Measurements from ENCODE around the gene SPTBN2. TPM values are rescaled to one million over a fixed set of nuclear protein-coding genes. Genes with fewer than 3 reads are reported as not detected.

Gene SPTBN2
- total and polyA plus RNA-seq, 2 experiments from 2014 or later = 0.22 TPM; not detected in 1

- Histone ChIP-seq H3K4me2 (ENCODE audit: unreplicated experiment) (no peak overlapping the region), H3K27ac (no peak overlapping the region), H3K4me3 (no peak overlapping the region), H3K9me2 (ENCODE audit: insufficient read depth) (no peaks in the 10 kb centered on the region), H2AFZ (no peak overlapping the region), H3K4me1 (ENCODE audit: insufficient read depth) (no peaks in the 10 kb centered on the region), H3K27me3 (replicated peaks; ENCODE audit: insufficient read depth) (no peaks in the 10 kb centered on the region), H3K79me2 (ENCODE audit: insufficient read depth) (no peaks in the 10 kb centered on the region), H3K36me3 (ENCODE audit: low read depth) (no peaks in the 10 kb centered on the region), H3K9ac (no peak overlapping the region), H3K9me3 (ENCODE audit: low read depth) (no peaks in the 10 kb centered on the region), H4K20me1 (ENCODE audit: insufficient read depth) (no peaks in the 10 kb centered on the region), H3F3A (ENCODE audit: insufficient read depth) (no peaks in the 10 kb centered on the region)
- 75% methylated on average over 24 to 27 of the region's 27 CpGs for WGBS, 2 experiments (ENCODE audit: low coverage in 1 of 2, low lambda C conversion rate in 2 of 2, missing lambda C conversion rate in 2 of 2)
- no peak for DNase-seq
- TF ChIP-seq EZH2 (IDR thresholded peaks at IDR 0.05; ENCODE audit: insufficient read depth, poor library complexity, severe bottlenecking) (no peak), EZH2phosphoT487 (IDR thresholded peaks at IDR 0.05; ENCODE audit: insufficient read depth, low read depth) (no peak)
- in situ Hi-C loops (cut with MboI) = no loop called here
Measured at GRCh38 chr11:66685276-66686099, 43.5 kb downstream of the SPTBN2 start.

GRCh38 chr11:66684635-66685034 lies 44.4 kb downstream of the SPTBN2 start:
- H3K4me1 ChIP-seq (ENCODE audit: insufficient read depth) = no peaks in the 10 kb centered on the region
- DNase-seq = no peak
- no peak overlapping the region for H3K4me3 ChIP-seq
- 98 to 100% methylated on average over 2 of the region's 2 CpGs for WGBS, 2 experiments (ENCODE audit: low coverage in 1 of 2, low lambda C conversion rate in 2 of 2, missing lambda C conversion rate in 2 of 2)
- no peak overlapping the region for H3K27ac ChIP-seq
- TF ChIP-seq EZH2 (IDR thresholded peaks at IDR 0.05; ENCODE audit: insufficient read depth, poor library complexity, severe bottlenecking) (no peak), EZH2phosphoT487 (IDR thresholded peaks at IDR 0.05; ENCODE audit: insufficient read depth, low read depth) (no peak)
- H3K9me2 ChIP-seq (ENCODE audit: insufficient read depth) = no peaks in the 10 kb centered on the region
- H3K9ac ChIP-seq = no peak overlapping the region
- H3K27me3 ChIP-seq (replicated peaks; ENCODE audit: insufficient read depth) = no peaks in the 10 kb centered on the region
- H2AFZ ChIP-seq = no peak overlapping the region
- no peak overlapping the region for H3K4me2 ChIP-seq (ENCODE audit: unreplicated experiment)
- H3F3A ChIP-seq (ENCODE audit: insufficient read depth) = no peaks in the 10 kb centered on the region
- no peaks in the 10 kb centered on the region for H3K79me2 ChIP-seq (ENCODE audit: insufficient read depth)
- H4K20me1 ChIP-seq (ENCODE audit: insufficient read depth) = no peaks in the 10 kb centered on the region
- H3K36me3 ChIP-seq (ENCODE audit: low read depth) = no peaks in the 10 kb centered on the region
- no peaks in the 10 kb centered on the region for H3K9me3 ChIP-seq (ENCODE audit: low read depth)
- in situ Hi-C loops (cut with MboI) = no loop called here

- Histone ChIP-seq H3K4me1 (ENCODE audit: insufficient read depth) (no peaks in the 10 kb centered on the region), H3K79me2 (ENCODE audit: insufficient read depth) (no peaks in the 10 kb centered on the region), H3K4me2 (ENCODE audit: unreplicated experiment) (no peak overlapping the region), H3K27me3 (replicated peaks; ENCODE audit: insufficient read depth) (no peaks in the 10 kb centered on the region), H4K20me1 (ENCODE audit: insufficient read depth) (no peaks in the 10 kb centered on the region), H3K36me3 (ENCODE audit: low read depth) (no peaks in the 10 kb centered on the region), H2AFZ (no peak overlapping the region), H3K9me3 (ENCODE audit: low read depth) (no peaks in the 10 kb centered on the region), H3K4me3 (no peak overlapping the region), H3K9ac (no peak overlapping the region), H3K27ac (no peak overlapping the region), H3F3A (ENCODE audit: insufficient read depth) (0 out of 2 replicates have a peak, but pooled peaks cover under 1% of the 10 kb centered on the region), H3K9me2 (ENCODE audit: insufficient read depth) (no peaks in the 10 kb centered on the region)
- in situ Hi-C loops (cut with MboI) = no loop called here
- no peak for DNase-seq
- TF ChIP-seq EZH2 (IDR thresholded peaks at IDR 0.05; ENCODE audit: insufficient read depth, poor library complexity, severe bottlenecking) (no peak), EZH2phosphoT487 (IDR thresholded peaks at IDR 0.05; ENCODE audit: insufficient read depth, low read depth) (no peak)
- WGBS, 2 experiments (ENCODE audit: low coverage in 1 of 2, low lambda C conversion rate in 2 of 2, missing lambda C conversion rate in 2 of 2) = 84 to 88% methylated on average over 8 of the region's 8 CpGs
Measured at GRCh38 chr11:66683877-66684276, 45.1 kb downstream of the SPTBN2 start.

- H3F3A ChIP-seq (ENCODE audit: insufficient read depth) = peaks cover 11% of the 10 kb centered on the region
Measured at GRCh38 chr11:66680966-66681645, 47.9 kb downstream of the SPTBN2 start.

More at GRCh38 chr11:66680966-66681645, 47.9 kb downstream of the SPTBN2 start:
- H3K27ac ChIP-seq = no peak overlapping the region
- WGBS, 2 experiments (ENCODE audit: low coverage in 1 of 2, low lambda C conversion rate in 2 of 2, missing lambda C conversion rate in 2 of 2) = 89 to 93% methylated on average over 7 of the region's 7 CpGs
- no peak overlapping the region for H2AFZ ChIP-seq
- no peak overlapping the region for H3K4me2 ChIP-seq (ENCODE audit: unreplicated experiment)
- TF ChIP-seq EZH2phosphoT487 (IDR thresholded peaks at IDR 0.05; ENCODE audit: insufficient read depth, low read depth) (no peak), EZH2 (IDR thresholded peaks at IDR 0.05; ENCODE audit: insufficient read depth, poor library complexity, severe bottlenecking) (no peak)
- in situ Hi-C loops (cut with MboI) = no loop called here
- DNase-seq = no peak
- no peaks in the 10 kb centered on the region for H4K20me1 ChIP-seq (ENCODE audit: insufficient read depth)
- no peak overlapping the region for H3K4me3 ChIP-seq
- no peaks in the 10 kb centered on the region for H3K9me3 ChIP-seq (ENCODE audit: low read depth)
- H3K9ac ChIP-seq = no peak overlapping the region
- H3K9me2 ChIP-seq (ENCODE audit: insufficient read depth) = no peaks in the 10 kb centered on the region
- no peaks in the 10 kb centered on the region for H3K27me3 ChIP-seq (replicated peaks; ENCODE audit: insufficient read depth)
- peaks cover 9% of the 10 kb centered on the region for H3K4me1 ChIP-seq (ENCODE audit: insufficient read depth)
- no peaks in the 10 kb centered on the region for H3K36me3 ChIP-seq (ENCODE audit: low read depth)
- H3K79me2 ChIP-seq (ENCODE audit: insufficient read depth) = peaks cover 12% of the 10 kb centered on the region
